Ovary (tissue), 3 donors: Measurements from ENCODE around the gene KLF16.

Source experiments
- POLR2A ChIP-seq: fragments of 450-650 bp; IDR thresholded peaks from one replicate; pipeline ENCODE4 v1.6.1; 2017; ENCODE audit warnings: antibody characterized with exemption, mild to moderate bottlenecking, moderate library complexity
- TF ChIP-seq, protein P1 (sequence below), 3 donors: fragments of 450-650 bp in 2 of 3; fragments of 200-600 bp in 1 of 3; IDR thresholded peaks; one replicate each; pipeline versions ENCODE4 v1.5.1 to v1.8.0; 2016 to 2022; ENCODE audit warnings: antibody characterized with exemption in 3 of 3, mild to moderate bottlenecking in 1 of 3
- donor health status: DM: no; HTN: no; CAD: no.

DNA sequence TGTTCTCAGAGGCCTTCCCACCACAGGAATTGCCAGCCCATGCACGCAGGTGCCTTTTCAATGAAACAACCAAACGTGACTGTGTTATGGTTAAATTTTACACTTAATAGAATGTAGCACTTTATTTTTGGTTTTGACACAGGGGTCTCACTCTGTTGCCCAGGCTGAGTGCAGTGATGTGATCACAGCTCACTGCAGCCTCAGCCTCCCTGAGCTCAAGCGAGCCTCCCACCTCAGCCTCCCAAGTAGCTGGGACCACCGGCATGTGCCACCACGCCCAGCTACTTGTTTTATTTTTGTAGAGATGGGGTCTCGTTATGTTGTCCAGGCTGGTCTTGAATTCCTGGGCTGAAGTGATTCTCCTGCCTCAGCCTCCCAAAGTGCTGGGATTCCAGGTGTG, 58.5 kb downstream of the KLF16 start:
- TF ChIP-seq, protein P1, sequence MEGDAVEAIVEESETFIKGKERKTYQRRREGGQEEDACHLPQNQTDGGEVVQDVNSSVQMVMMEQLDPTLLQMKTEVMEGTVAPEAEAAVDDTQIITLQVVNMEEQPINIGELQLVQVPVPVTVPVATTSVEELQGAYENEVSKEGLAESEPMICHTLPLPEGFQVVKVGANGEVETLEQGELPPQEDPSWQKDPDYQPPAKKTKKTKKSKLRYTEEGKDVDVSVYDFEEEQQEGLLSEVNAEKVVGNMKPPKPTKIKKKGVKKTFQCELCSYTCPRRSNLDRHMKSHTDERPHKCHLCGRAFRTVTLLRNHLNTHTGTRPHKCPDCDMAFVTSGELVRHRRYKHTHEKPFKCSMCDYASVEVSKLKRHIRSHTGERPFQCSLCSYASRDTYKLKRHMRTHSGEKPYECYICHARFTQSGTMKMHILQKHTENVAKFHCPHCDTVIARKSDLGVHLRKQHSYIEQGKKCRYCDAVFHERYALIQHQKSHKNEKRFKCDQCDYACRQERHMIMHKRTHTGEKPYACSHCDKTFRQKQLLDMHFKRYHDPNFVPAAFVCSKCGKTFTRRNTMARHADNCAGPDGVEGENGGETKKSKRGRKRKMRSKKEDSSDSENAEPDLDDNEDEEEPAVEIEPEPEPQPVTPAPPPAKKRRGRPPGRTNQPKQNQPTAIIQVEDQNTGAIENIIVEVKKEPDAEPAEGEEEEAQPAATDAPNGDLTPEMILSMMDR (IDR thresholded peaks at IDR 0.05) = no peak
- TF ChIP-seq POLR2A = no peak
